Dedifferentiated amniotic fluid mesenchymal stem cell (primary cell): ENCODE data around the gene ZNF639.

Experiments used
- DNase-seq: peaks from one replicate; pipeline ENCODE4 v3.0.0-alpha.2; 2016; ENCODE audit errors: extremely low spot score

Gene ZNF639

GRCh38 chr3:179318876-179319275, 4.0 kb upstream of the ZNF639 start:
- DNase-seq, result no peak

DNA sequence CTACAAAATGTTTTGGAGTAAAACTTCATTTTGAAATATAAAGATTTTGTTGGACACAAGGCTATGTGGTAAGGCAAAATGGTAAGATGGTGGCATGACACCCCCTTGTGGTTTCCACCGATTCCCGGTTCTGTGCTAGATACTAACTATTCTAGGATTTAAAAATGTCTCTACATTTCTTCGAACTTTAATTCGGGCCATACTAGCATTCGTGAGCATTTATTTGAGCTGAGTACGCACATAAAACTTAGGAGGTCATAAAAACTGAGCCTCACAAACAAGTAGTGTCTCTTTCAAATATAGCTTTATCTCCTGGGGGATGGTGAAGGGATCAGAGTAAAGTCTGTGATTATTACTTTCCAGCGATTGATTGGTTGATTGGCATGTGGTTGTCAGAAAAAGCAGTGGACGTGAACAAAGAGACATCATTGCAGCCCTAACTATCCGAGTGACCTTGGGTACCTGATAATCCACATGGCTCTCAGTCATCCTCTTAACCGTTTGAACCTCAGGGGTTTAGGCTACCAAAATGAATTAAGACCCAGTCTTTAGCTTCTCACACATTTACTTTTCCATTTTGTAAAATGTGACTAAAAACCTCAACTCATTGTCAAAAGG, 1.1 kb upstream of the ZNF639 start:
- peak; percentile 50 for DNase-seq

DNA sequence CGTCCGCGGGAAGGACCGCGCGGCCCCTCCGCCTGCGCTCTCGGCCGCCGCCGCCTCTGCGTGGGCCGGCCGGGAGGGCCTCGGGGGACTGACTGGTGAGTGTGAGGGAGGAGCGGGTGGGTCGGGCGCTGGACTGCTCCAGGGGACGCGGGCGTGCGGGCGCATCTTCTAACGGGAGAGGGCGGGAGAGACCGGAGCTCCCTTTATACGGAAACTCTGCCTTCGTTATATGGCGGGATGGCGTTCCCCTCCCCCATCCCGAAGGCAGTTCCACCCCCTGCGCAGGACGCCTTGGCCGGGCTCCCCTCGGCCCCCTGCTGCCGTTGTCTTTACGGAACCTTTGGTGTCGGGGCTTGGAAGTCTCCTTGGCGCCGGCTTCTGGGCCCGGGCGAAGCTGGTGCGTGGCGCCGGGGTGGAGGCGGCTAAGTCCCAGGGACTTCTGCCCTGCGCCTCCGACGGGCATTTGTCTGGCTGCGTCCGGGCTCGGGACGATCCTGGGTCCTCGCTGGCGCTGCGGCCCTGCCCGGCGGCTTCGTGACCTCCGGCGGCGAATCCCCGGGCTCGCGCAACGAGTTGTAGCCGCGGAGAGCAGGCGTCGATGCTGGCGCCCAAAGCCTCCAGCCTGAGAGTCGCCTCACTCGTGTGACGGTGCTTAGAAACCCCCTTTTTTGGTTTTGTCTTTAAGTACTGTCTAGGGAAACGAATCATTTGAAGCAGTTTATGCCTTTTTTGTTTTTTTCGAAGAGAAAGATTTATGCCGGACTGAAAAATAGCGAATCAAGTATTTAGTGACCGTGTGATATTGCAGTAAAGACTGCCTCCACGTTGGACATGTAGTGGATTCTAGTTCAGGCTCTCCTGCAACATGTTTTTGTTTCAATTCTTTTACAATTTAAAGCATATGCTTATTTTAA, 623 bp downstream of the ZNF639 start:
- peak; percentile 40 for DNase-seq

- DNase-seq, result no peak
Observed at GRCh38 chr3:179324270-179324754, 1.5 kb downstream of the ZNF639 start.

DNA sequence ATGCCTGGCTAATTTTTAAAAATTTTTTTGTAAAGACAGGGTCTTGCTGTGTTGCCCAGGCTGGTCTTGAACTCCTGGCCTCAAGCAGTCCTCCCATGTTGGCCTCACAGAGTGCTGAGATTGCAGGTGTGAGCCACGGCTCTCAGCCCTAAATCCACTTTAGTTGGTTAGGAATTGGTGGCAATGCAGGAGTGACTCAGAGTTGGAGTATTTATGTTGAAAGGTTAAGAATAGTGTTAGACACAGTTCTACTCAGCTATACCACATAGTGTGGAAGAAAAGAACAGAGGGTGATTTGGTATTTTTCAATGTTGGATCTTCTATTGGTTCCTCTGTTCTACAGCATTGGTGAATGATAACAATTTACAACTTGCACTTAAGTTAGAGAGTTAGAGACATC, 7.6 kb downstream of the ZNF639 start:
- DNase-seq, result no peak

DNA sequence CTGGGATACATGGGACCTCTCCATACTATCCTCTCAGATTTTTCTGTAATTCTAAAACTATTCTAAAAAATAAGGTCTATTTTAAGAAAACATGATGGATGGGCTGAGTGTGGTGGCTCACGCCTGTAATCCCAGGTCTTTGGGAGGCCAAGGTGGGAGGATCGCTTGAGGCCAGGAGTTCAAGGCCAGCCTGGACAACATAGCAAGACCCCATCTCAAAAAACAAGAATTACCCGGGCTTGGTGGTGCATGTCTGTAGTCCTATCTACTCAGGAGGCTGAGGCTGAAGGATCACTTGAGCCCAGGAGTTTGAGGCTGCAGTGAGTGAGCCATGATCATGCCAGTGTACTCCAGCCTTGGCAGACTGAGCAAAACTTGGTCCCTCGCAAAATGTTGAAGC, 9.4 kb downstream of the ZNF639 start:
- DNase-seq, result no peak

DNA sequence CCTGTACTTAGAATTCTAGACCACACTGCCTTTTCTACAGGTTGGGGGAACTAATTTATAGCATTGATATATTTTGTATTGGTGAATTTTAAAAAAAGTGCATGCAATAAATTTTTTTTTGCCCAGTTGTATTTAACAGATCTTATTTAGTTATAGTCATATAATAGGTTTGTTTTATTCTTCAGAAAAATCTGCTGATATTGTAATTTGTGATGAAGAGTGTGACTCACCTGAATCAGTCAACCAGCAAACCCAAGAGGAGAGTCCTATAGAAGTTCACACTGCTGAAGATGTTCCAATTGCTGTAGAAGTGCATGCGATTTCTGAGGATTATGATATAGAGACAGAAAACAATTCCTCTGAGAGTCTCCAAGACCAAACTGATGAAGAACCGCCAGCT, 10.3 kb downstream of the ZNF639 start:
- no peak for DNase-seq

DNA sequence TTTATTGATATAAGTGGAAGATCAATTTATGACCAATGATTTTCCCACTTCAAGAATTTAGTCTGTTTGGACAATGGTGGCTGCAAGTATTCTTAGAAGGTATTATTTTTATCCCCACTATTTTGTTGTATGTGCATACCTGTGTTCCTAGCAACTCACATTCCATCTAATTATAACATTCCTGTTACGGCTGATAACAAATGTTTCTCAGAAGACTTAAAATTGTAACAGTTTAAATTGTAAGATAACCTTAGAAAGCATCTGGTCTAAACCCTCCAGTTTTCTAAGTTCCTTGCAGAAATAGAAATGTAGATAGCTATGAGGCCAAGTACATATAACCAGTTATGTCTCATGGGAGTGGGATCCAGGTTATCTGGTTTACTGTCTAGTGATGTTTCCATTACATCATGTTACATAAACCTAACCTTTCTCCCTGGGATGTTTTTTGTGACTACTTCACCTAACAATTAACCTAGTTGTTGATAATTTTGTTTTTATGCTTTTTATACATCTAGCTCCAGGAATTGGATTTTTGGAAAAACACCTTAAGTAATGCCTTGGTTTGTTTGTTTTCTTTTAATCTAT, 13.6 kb downstream of the ZNF639 start:
- DNase-seq, result no peak

GRCh38 chr3:179347345-179348194, 24.7 kb downstream of the ZNF639 start, which contains the start of gene MFN1:
TSS of gene MFN1 (plus strand) at chr3:179347709. CDS start at chr3:179348852, 1,143 bp downstream.
- DNase-seq, result peak; percentile 96

DNA sequence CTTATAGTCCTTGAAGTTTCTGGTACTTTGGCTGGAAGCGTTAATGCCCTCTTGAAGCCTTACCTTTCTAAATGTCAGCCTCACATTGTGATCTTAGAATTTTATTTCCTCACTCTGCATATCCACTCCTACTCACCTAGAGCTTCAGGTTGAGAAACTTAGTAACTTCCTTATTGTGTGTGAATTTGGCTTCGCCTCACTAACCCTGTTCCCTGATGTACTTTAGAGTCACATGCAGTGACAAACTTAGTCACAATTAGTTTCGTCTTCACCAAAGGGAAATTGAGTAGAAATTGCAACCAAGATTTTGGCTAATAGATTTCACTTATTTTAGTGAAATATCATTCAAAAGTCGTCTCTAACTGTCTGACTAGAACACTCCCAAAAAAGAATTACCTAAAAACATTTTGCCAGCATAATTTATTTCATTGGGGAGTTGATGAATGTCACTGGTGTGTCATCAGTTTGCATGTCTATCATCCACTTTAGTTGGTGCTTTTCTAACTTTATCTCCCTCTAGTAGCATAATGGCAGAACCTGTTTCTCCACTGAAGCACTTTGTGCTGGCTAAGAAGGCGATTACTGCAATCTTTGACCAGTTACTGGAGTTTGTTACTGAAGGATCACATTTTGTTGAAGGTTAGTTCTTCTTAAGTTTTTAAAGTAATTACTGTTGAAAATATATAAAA, 25.6 kb downstream of the ZNF639 start:
- DNase-seq, result no peak

- DNase-seq, result no peak
Observed at GRCh38 chr3:179355996-179356395, 33.2 kb downstream of the ZNF639 start.

- DNase-seq, result no peak
Observed at GRCh38 chr3:179363332-179363731, 40.5 kb downstream of the ZNF639 start.

GRCh38 chr3:179369621-179370020, 46.8 kb downstream of the ZNF639 start:
- no peak for DNase-seq

DNA sequence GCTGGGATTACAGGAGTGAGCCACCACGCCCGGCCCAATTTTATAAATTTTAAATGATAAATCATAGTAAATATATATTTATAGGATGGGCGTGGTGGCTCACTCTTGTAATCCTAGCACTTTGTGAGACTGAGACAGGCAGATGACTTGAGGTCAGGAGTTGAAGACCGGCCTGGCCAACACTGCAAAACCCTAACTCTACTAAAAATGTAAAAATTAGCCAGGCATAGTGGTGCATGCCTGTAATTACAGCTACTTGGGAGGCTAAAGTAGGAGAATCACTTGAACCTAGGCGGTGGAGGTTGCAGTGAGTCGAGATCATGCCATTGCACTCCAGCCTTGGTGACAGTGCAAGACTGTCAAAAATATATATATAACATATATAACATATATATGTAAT, 51.1 kb downstream of the ZNF639 start:
- no peak for DNase-seq

- DNase-seq, result no peak
Observed at GRCh38 chr3:179375091-179375999, 52.5 kb downstream of the ZNF639 start.

- DNase-seq, result no peak
Observed at GRCh38 chr3:179376474-179376873, 53.6 kb downstream of the ZNF639 start.
